Neural crest cell (in vitro differentiated cells): Measurements from ENCODE around the gene ANKRD26. TPM values are rescaled to one million over a fixed set of nuclear protein-coding genes. Genes with fewer than 3 reads are reported as not detected.
A peak's percentile ranks its signal among the peaks of the same experiment; 100 is the strongest.

Source experiments
- DNase-seq: peaks from one replicate; pipeline ENCODE4 v3.0.0; 2021; ENCODE audit warnings: low read depth, mixed read lengths, low spot score
- H3K27ac Mint-ChIP-seq: one replicate; pipeline ENCODE4 v1.8.0; 2021; ENCODE audit warnings: mild to moderate bottlenecking, mixed read lengths; ENCODE audit not compliant: unreplicated experiment
- H3K27me3 Mint-ChIP-seq: 2 replicates; pipeline ENCODE4 v1.8.0; 2021; ENCODE audit warnings: low read depth, mild to moderate bottlenecking, mixed read lengths
- H3K36me3 Mint-ChIP-seq: 2 replicates; pipeline ENCODE4 v1.8.0; 2021; ENCODE audit warnings: low read depth, mild to moderate bottlenecking, mixed read lengths
- H3K4me1 Mint-ChIP-seq: 2 replicates; pipeline ENCODE4 v1.8.0; 2021; ENCODE audit warnings: mixed read lengths
- H3K4me3 Mint-ChIP-seq: one replicate; pipeline ENCODE4 v1.8.0; 2021; ENCODE audit warnings: mild to moderate bottlenecking, mixed read lengths
- H3K9me3 Mint-ChIP-seq: 2 replicates; pipeline ENCODE4 v1.8.0; 2021; ENCODE audit warnings: mixed read lengths
- total RNA-seq: library from RNA; stranded (reverse); gene quantifications from 2 replicates; pipeline ENCODE4 v1.2.1, GENCODE V29; 2021
- TF ChIP-seq, protein P1 (sequence below): fragments of 200-600 bp; sonication (generic); conservative IDR thresholded peaks from 2 replicates; pipeline ENCODE4 v1.5.0; 2021; ENCODE audit warnings: antibody characterized with exemption, mild to moderate bottlenecking

ANKRD26 gene
- total RNA-seq, 1 donor from 2014 or later: 17.8 TPM

DNA sequence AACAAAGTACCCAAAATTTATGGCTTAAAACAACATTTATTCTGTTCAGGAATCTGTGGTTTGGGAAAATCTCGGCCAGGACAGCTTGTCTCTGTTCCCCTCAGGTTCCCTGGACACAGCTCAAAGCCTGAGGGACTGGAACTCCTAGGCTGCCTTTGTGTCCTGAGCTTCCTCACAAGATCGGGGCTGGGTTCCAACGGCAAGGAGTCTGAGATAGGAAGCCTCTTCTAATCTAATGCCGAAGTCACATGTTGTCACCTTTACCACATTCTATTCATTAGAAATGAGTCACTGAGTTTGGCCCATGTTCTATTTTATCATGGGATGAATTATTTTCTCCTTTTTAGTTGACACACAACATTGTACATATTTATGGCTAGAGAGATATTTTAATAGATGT is 80.5 kb downstream of the ANKRD26 start:
- H3K36me3 Mint-ChIP-seq: peaks cover 33% of the 10 kb centered on the region
- TF ChIP-seq, protein P1, sequence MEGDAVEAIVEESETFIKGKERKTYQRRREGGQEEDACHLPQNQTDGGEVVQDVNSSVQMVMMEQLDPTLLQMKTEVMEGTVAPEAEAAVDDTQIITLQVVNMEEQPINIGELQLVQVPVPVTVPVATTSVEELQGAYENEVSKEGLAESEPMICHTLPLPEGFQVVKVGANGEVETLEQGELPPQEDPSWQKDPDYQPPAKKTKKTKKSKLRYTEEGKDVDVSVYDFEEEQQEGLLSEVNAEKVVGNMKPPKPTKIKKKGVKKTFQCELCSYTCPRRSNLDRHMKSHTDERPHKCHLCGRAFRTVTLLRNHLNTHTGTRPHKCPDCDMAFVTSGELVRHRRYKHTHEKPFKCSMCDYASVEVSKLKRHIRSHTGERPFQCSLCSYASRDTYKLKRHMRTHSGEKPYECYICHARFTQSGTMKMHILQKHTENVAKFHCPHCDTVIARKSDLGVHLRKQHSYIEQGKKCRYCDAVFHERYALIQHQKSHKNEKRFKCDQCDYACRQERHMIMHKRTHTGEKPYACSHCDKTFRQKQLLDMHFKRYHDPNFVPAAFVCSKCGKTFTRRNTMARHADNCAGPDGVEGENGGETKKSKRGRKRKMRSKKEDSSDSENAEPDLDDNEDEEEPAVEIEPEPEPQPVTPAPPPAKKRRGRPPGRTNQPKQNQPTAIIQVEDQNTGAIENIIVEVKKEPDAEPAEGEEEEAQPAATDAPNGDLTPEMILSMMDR: no peak
- H3K4me3 Mint-ChIP-seq: no peak overlapping the region
- H3K4me1 Mint-ChIP-seq: peaks cover 20% of the 10 kb centered on the region
- no peaks in the 10 kb centered on the region for H3K9me3 Mint-ChIP-seq
- no peak for DNase-seq
- no peak overlapping the region for H3K27ac Mint-ChIP-seq
- no peaks in the 10 kb centered on the region for H3K27me3 Mint-ChIP-seq

DNA sequence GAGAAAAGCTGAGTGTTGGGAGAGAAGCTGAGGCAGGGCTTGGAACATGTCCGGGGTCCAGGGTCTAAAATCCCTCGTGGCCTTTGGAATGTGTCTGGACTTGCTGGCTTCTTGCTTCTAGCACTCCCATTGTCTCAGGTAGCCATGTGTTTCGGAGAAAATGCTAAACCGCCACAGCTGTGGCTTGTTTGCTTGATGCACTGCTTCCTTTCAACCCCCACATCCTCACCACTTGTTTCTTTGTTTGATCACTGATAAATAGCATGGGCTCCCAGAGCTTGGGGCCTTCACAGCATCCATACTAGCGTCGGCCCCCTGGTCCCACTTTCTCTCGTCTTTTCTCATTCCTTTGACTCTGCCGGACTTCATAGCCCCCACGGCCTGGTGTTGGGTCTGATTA is 102.7 kb downstream of the ANKRD26 start:
- Mint-ChIP-seq H3K9me3 (peaks cover 14% of the 10 kb centered on the region), H3K36me3 (peaks cover 35% of the 10 kb centered on the region), H3K4me1 (no peaks in the 10 kb centered on the region), H3K27me3 (no peaks in the 10 kb centered on the region), H3K27ac (no peak overlapping the region), H3K4me3 (no peak overlapping the region)
- no peak for DNase-seq
- TF ChIP-seq, protein P1: no peak

DNA sequence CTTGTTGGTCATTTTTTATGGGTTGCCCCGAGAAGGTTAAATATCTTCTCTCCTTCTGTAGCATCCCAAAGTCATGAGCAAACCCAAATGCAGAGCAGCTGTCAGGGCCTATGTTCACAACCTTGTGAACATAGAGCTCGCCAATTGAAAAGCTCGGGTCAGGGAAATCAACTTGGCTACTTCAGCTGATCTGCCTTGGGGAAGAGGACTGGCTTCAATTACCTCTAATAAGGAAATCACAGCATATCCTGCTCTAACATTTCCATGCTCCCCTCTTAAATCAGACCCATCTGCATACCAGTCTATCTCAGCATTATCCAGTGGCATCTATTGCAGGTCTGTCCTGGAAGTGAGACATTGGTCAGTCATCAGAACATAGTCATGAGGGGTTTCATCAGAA is 105.6 kb downstream of the ANKRD26 start:
- Mint-ChIP-seq H3K4me3 (no peak overlapping the region), H3K27ac (peak overlapping the region; percentile 32), H3K9me3 (peaks cover 11% of the 10 kb centered on the region), H3K4me1 (no peaks in the 10 kb centered on the region), H3K36me3 (peaks cover 23% of the 10 kb centered on the region), H3K27me3 (no peaks in the 10 kb centered on the region)
- TF ChIP-seq, protein P1: no peak
- no peak for DNase-seq

DNA sequence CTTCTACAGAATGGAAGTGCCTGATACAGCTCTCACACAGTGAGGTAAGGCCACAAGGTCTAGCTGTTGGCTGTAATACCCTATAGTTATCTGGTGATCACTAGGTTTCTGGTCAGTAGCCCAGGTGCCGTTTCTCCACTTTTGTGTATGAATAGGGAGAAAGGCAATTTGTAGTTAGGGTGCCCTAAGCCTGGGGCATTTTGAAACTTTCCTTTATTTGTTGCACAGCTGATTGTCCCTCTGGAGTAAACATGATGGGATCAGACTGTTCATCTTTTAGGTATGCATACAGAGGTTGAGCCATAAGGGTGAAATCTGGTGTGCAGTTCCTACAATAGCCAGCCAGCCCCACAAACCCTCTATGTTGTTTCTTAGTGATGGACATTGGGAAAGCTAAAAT is 112.4 kb downstream of the ANKRD26 start:
- DNase-seq: no peak
- TF ChIP-seq, protein P1: no peak
- Mint-ChIP-seq H3K4me1 (no peaks in the 10 kb centered on the region), H3K9me3 (no peaks in the 10 kb centered on the region), H3K4me3 (no peak overlapping the region), H3K27ac (no peak overlapping the region), H3K27me3 (no peaks in the 10 kb centered on the region), H3K36me3 (peaks cover 5% of the 10 kb centered on the region)

DNA sequence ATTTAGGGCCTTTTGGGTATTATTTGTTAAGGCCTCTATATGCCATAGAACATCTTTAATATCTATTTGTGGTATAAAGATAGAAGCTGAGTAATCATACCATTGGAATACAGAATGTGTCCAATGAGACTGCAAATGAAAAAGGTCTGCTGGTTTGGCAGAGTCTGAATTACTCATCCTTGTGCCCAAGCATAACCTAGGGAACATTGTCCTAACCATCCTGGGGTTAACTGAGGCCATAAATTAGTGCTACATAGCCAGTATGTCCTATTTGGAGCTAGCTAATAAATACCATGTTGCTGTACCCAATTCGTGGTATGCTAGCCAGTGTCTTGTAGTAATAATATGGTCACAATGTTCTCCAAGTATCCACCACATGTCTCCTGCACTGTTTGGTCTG is 117.1 kb downstream of the ANKRD26 start:
- Mint-ChIP-seq H3K36me3 (peaks cover 7% of the 10 kb centered on the region), H3K4me1 (no peaks in the 10 kb centered on the region), H3K27me3 (no peaks in the 10 kb centered on the region), H3K27ac (no peak overlapping the region), H3K9me3 (no peaks in the 10 kb centered on the region), H3K4me3 (no peak overlapping the region)
- TF ChIP-seq, protein P1: no peak
- DNase-seq: no peak

DNA sequence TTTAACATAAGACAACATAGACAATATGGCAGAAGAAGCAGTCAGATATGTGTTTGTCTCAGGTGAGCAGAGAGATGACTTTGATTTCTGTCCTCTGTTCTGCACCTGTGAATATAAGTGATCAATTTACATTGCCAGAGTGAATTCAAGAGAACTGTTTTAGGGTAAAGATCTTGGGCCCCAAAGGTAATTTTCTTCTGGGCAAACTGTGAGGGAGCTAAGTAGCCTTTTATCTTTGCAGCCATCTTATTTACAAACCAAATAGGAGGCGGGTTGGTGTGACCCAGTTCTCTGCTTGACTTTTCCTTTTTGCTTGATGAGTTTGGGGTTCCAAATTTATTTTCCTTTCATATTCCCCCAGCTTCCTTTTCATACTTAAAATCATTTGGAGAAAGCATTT is 118.2 kb downstream of the ANKRD26 start:
- no peaks in the 10 kb centered on the region for H3K27me3 Mint-ChIP-seq
- peaks cover 7% of the 10 kb centered on the region for H3K36me3 Mint-ChIP-seq
- no peak overlapping the region for H3K4me3 Mint-ChIP-seq
- no peaks in the 10 kb centered on the region for H3K9me3 Mint-ChIP-seq
- TF ChIP-seq, protein P1: no peak
- no peak overlapping the region for H3K27ac Mint-ChIP-seq
- no peak for DNase-seq
- H3K4me1 Mint-ChIP-seq: no peaks in the 10 kb centered on the region
